H1 (cell line): ENCODE measurements around the gene PLXNA4. TPM values are rescaled to one million over a fixed set of nuclear protein-coding genes. Genes with fewer than 3 reads are reported as not detected.

ENCODE experiments used
- CTCF ChIA-PET: fragments of 300-600 bp; sonication (Branson Sonifier 250); formaldehyde crosslinking; loops from one replicate; lab custom pipeline; 2021; ENCODE audit not compliant: partially characterized antibody; lab: Charles Lee
- POLR2A ChIA-PET: fragments of 300-600 bp; sonication (Branson Sonifier 250); formaldehyde crosslinking; loops from one replicate; lab custom pipeline; 2021; ENCODE audit warnings: inconsistent platforms; ENCODE audit not compliant: partially characterized antibody; lab: Charles Lee
- DNase-seq, 2 experiments: peaks; one replicate each; pipeline versions ENCODE4 v3.0.0 to v3.0.0-alpha.2; 2010 to 2022; ENCODE audit warnings: low spot score in 2 of 2, low read depth in 1 of 2, mixed read lengths in 1 of 2
- FAIRE-seq: peaks from 2 replicates; lab custom pipeline; 2011; peaks lifted over from hg19 to GRCh38; lab: Jason Lieb, UNC
- H2AFZ ChIP-seq: 2 replicates; pipeline ENCODE4 v1.8.1; 2012; ENCODE audit warnings: low read length, inconsistent platforms
- H2AK5ac ChIP-seq: 2 replicates; pipeline ENCODE4 v1.6.1; 2013; ENCODE audit warnings: low read depth, low read length
- H2BK120ac ChIP-seq: replicated peaks from 2 replicates; pipeline ENCODE3; 2013; ENCODE audit warnings: low read depth, low read length, inconsistent platforms
- H2BK12ac ChIP-seq: 2 replicates; pipeline ENCODE4 v1.6.1; 2013; ENCODE audit warnings: low read depth, low read length
- H2BK15ac ChIP-seq: 2 replicates; pipeline ENCODE4 v1.6.1; 2013; ENCODE audit warnings: low read length
- H2BK20ac ChIP-seq: 2 replicates; pipeline ENCODE4 v1.6.1; 2013; ENCODE audit warnings: low read length
- H2BK5ac ChIP-seq: 2 replicates; pipeline ENCODE4 v1.6.1; 2013; ENCODE audit warnings: low read depth, low read length
- H3K14ac ChIP-seq: 2 replicates; pipeline ENCODE4 v1.6.1; 2013; ENCODE audit warnings: inconsistent platforms; ENCODE audit not compliant: insufficient read length
- H3K18ac ChIP-seq: 2 replicates; pipeline ENCODE4 v1.6.1; 2013; ENCODE audit warnings: low read length; ENCODE audit errors: extremely low read depth
- H3K23ac ChIP-seq: 2 replicates; pipeline ENCODE4 v1.6.1; 2013; ENCODE audit warnings: inconsistent platforms; ENCODE audit not compliant: insufficient read length
- H3K23me2 ChIP-seq: 2 replicates; pipeline ENCODE4 v1.6.1; 2013; ENCODE audit warnings: low read depth, low read length
- H3K27ac ChIP-seq: 2 replicates; pipeline ENCODE4 v1.6.1; 2011; ENCODE audit warnings: low read depth, low read length, inconsistent platforms
- H3K27me3 ChIP-seq, 4 experiments: replicated peaks in 1 of 4; 1 replicate in 1 of 4; 2 replicates in 3 of 4; pipeline versions ENCODE4 v1.6.1 to v1.8.1; 2011 to 2013; ENCODE audit warnings: low read length in 3 of 4, mild to moderate bottlenecking in 3 of 4, inconsistent platforms in 2 of 4, mixed read lengths in 2 of 4, moderate library complexity in 1 of 4; ENCODE audit not compliant: control insufficient read depth in 3 of 4, insufficient read depth in 3 of 4; ENCODE audit errors: extremely low read depth in 1 of 4
- H3K36me3 ChIP-seq, 4 experiments: 2 replicates each; pipeline versions ENCODE4 v1.6.1 to v1.8.1; 2011 to 2013; ENCODE audit warnings: mild to moderate bottlenecking in 4 of 4, low read length in 3 of 4, moderate library complexity in 2 of 4, control low read depth in 1 of 4, inconsistent platforms in 1 of 4; ENCODE audit not compliant: insufficient read depth in 4 of 4, control insufficient read depth in 2 of 4
- H3K4ac ChIP-seq: replicated peaks from 2 replicates; pipeline ENCODE3; 2013; ENCODE audit warnings: low read length, low read depth, mixed read lengths, inconsistent platforms; ENCODE audit not compliant: insufficient read length
- H3K4me1 ChIP-seq, 4 experiments: replicated peaks in 1 of 4; 1 replicate in 1 of 4; 2 replicates in 3 of 4; pipeline versions ENCODE4 v1.6.1 to v1.8.1; 2011 to 2013; ENCODE audit warnings: low read length in 3 of 4, inconsistent platforms in 2 of 4, mixed read lengths in 1 of 4; ENCODE audit not compliant: insufficient read depth in 4 of 4, control insufficient read depth in 3 of 4
- H3K4me2 ChIP-seq, 2 experiments: 2 replicates each; pipeline versions ENCODE4 v1.6.1 to v1.8.1; 2011 to 2013; ENCODE audit warnings: low read depth in 2 of 2, low read length in 2 of 2, control low read depth in 1 of 2, inconsistent platforms in 1 of 2, mild to moderate bottlenecking in 1 of 2; ENCODE audit not compliant: insufficient read depth in 1 of 2
- H3K4me3 ChIP-seq, 4 experiments: fragments of 200-600, 300-600 bp in 1 of 4; sonication (generic), shearing (Covaris generic), sonication (Bioruptor Twin) in 1 of 4; 2 replicates each; pipeline versions ENCODE4 v1.5.1 to v1.8.1; 2011 to 2016; ENCODE audit warnings: low read length in 4 of 4, low read depth in 3 of 4, control low read depth in 2 of 4, inconsistent platforms in 2 of 4, mild to moderate bottlenecking in 2 of 4, mixed read lengths in 1 of 4, moderate library complexity in 1 of 4; ENCODE audit not compliant: insufficient read depth in 2 of 4; ENCODE audit errors: extremely low read depth in 1 of 4
- H3K56ac ChIP-seq: replicated peaks from 2 replicates; pipeline ENCODE3; 2013; ENCODE audit warnings: low read depth, mild to moderate bottlenecking, mixed read lengths, low read length, inconsistent platforms; ENCODE audit not compliant: insufficient read length
- H3K79me1 ChIP-seq: 2 replicates; pipeline ENCODE4 v1.6.1; 2013; ENCODE audit warnings: low read depth, low read length, control low read depth
- H3K79me2 ChIP-seq, 2 experiments: 2 replicates each; pipeline versions ENCODE4 v1.6.1 to v1.8.1; 2012 to 2013; ENCODE audit warnings: low read length in 2 of 2, mild to moderate bottlenecking in 2 of 2, inconsistent platforms in 1 of 2; ENCODE audit not compliant: insufficient read depth in 2 of 2, control insufficient read depth in 1 of 2
- H3K9ac ChIP-seq, 4 experiments: replicated peaks in 1 of 4; 1 replicate in 1 of 4; 2 replicates in 3 of 4; pipeline versions ENCODE4 v1.6.1 to v1.8.1; 2011 to 2013; ENCODE audit warnings: low read depth in 3 of 4, low read length in 3 of 4, control low read depth in 2 of 4, mild to moderate bottlenecking in 2 of 4, moderate library complexity in 2 of 4, inconsistent platforms in 1 of 4; ENCODE audit errors: extremely low read depth in 1 of 4
- H3K9me3 ChIP-seq, 2 experiments: 2 replicates each; pipeline versions ENCODE4 v1.6.1 to v1.8.1; 2012 to 2013; ENCODE audit warnings: mild to moderate bottlenecking in 2 of 2, moderate library complexity in 2 of 2, control low read depth in 1 of 2, inconsistent platforms in 1 of 2, low read depth in 1 of 2, low read length in 1 of 2, mixed read lengths in 1 of 2; ENCODE audit not compliant: insufficient read depth in 2 of 2
- H4K20me1 ChIP-seq, 2 experiments: replicated peaks in 1 of 2; 2 replicates each; pipeline versions ENCODE3 to v1.8.1; 2011 to 2013; ENCODE audit warnings: inconsistent platforms in 2 of 2, low read length in 2 of 2, mild to moderate bottlenecking in 1 of 2; ENCODE audit not compliant: insufficient read depth in 2 of 2, control insufficient read depth in 1 of 2
- H4K5ac ChIP-seq: 2 replicates; pipeline ENCODE4 v1.6.1; 2013; ENCODE audit warnings: low read length, low read depth, mixed read lengths, inconsistent platforms; ENCODE audit not compliant: insufficient read length
- H4K8ac ChIP-seq: 2 replicates; pipeline ENCODE4 v1.8.0; 2013; ENCODE audit warnings: mild to moderate bottlenecking, moderate library complexity, low read length, inconsistent platforms; ENCODE audit not compliant: insufficient read depth; ENCODE audit errors: extremely low read depth
- H4K91ac ChIP-seq: replicated peaks from 2 replicates; pipeline ENCODE3; 2013; ENCODE audit warnings: low read length, mixed read lengths, inconsistent platforms; ENCODE audit not compliant: insufficient read length
- EP300 ChIP-seq, 2 experiments: IDR thresholded peaks; 1 replicate in 1 of 2; 2 replicates in 1 of 2; pipeline ENCODE4 v1.6.1; 2011 to 2012; ENCODE audit warnings: low read depth in 2 of 2, low read length in 2 of 2, mild to moderate bottlenecking in 2 of 2, borderline replicate concordance in 1 of 2, inconsistent platforms in 1 of 2, moderate library complexity in 1 of 2
- POLR2AphosphoS5 ChIP-seq: IDR thresholded peaks from 2 replicates; pipeline ENCODE4 v1.6.1; 2011; ENCODE audit warnings: low read depth, low read length
- SAP30 ChIP-seq: fragments of 300-600 bp; sonication (generic); IDR thresholded peaks from 2 replicates; pipeline ENCODE4 v1.7.1; 2012; ENCODE audit warnings: low read length, moderate library complexity, mild to moderate bottlenecking, inconsistent platforms; ENCODE audit not compliant: insufficient read depth, insufficient replicate concordance
- SIX5 ChIP-seq: IDR thresholded peaks from 2 replicates; pipeline ENCODE4 v1.6.1; 2011; ENCODE audit warnings: mild to moderate bottlenecking, low read depth, low read length
- TAF7 ChIP-seq: optimal IDR thresholded peaks from 2 replicates; pipeline ENCODE3; 2011; ENCODE audit warnings: low read depth, mild to moderate bottlenecking, inconsistent platforms, low read length, moderate library complexity, borderline replicate concordance
- TEAD4 ChIP-seq: IDR thresholded peaks from 2 replicates; pipeline ENCODE4 v1.6.1; 2012; ENCODE audit warnings: low read depth, low read length, inconsistent platforms, mixed read lengths
- WGBS, 2 experiments: shearing (Covaris generic) in 1 of 2; methylation state at CpG; one replicate each; pipeline versions ENCODE4 v1.1.6 to v1.1.7; 2013 to 2015; ENCODE audit warnings: low lambda C conversion rate in 2 of 2, mixed read lengths in 2 of 2, inconsistent platforms in 1 of 2, low coverage in 1 of 2, missing lambda C conversion rate in 1 of 2; ENCODE audit not compliant: insufficient replicate concordance in 2 of 2, insufficient coverage in 1 of 2, insufficient read length in 1 of 2; ENCODE audit errors: extremely low coverage in 1 of 2, missing lambda C conversion rate in 1 of 2; 5-methylcytosine and 5-hydroxymethylcytosine counted together
- polyA plus RNA-seq, 7 experiments: library from polyadenylated mRNA; depleted of rRNA in 3 of 7; stranded (reverse) in 5 of 7; unstranded in 2 of 7; fragments of >200 nt in 5 of 7; fragments of 200-250 nt in 2 of 7; gene quantifications; 1 replicate in 5 of 7; 2 replicates in 1 of 7; 4 replicates in 1 of 7; pipeline versions ENCODE4 v1.2.1 to v1.2.3, GENCODE V29; 2011 to 2013; ENCODE audit warnings: missing spikeins in 2 of 7, mixed read lengths in 2 of 7
- total RNA-seq: library from RNA; stranded (reverse); fragmentation: NEBNext Ultra II Directional; extraction: Animal tissue kit (Norgen Biotek cat#: 25700); gene quantifications from 2 replicates; pipeline ENCODE4 v1.2.1, GENCODE V29; 2021

The PLXNA4 gene
- total and polyA plus RNA-seq, 2 of the 8 experiments (the other 6 are each of a cell fraction or from before 2014, with no cell fraction given): 0.76 to 0.79 TPM

DNA sequence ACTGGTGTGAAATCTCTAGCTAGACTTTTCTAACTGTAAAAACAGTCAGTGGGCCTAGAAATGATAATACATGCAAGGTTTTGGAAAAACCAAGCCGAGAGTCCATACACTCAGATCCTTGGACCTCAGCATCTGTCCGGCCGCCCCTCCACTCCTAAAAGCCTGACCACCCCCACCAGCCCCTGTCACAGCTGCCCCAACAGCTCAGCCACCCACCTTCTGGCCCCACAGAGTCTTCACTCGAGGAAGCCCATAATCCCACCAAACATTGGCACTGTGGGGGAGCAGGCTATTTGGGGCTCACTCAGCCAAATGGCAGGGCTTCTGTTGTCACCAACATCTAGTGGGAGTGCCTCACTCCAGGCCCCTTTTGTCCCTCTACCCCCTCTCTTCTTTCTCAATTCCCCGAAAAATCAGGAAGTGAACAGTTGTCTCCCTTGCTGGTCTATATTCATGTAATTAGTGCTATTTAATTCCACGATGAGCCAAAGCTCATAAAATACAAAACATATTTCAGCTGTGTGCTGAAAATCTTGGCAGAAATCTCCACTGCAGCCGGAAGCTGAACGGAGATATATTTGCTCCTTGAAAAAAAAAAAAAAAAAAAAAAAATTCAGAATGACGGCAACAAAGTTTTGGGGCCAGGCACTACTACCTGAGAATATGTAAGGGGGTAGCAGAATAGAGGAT lies 55.5 kb downstream of the PLXNA4 start:
- peaks cover 0 to 4% (median 0%) of the 10 kb centered on the region in 4 experiments; a peak in 2 of 7 replicates for H3K4me1 ChIP-seq
- no peak overlapping the region for H3K9ac ChIP-seq
- 0 out of 2 replicates have a peak, but pooled peaks cover 3% of the 10 kb centered on the region for H3K23me2 ChIP-seq
- no peak overlapping the region for H2BK120ac ChIP-seq
- TF ChIP-seq POLR2AphosphoS5: no peak
- no peak for TF ChIP-seq SAP30
- TF ChIP-seq EP300 (IDR thresholded peaks at IDR 0.05; ENCODE audit: borderline replicate concordance in 1 of 2, low read depth in 2 of 2, low read length in 2 of 2): no peak
- no peak for TF ChIP-seq TAF7
- no peak for TF ChIP-seq SIX5
- TF ChIP-seq TEAD4: no peak
- no peak overlapping the region for H3K56ac ChIP-seq
- H2BK5ac ChIP-seq: no peak overlapping the region
- FAIRE-seq (no peak), DNase-seq (no peak)
- no peaks in the 10 kb centered on the region for H3K36me3 ChIP-seq
- POLR2A ChIA-PET: interaction anchor here (0.7 kb wide), 1 partner anchor 445 kb away, joined by 3 read pairs; no protein-coding TSS in a partner anchor
- no peaks in the 10 kb centered on the region for H3K9me3 ChIP-seq
- WGBS, 2 experiments: 87% methylated on average over 8 of the region's 9 CpGs; no CpG with 5 or more reads in 1 of the 2 experiments
- no peak overlapping the region for H3K4me3 ChIP-seq
- no peak overlapping the region for H4K8ac ChIP-seq
- H2BK12ac ChIP-seq: no peak overlapping the region
- no peak overlapping the region for H2AK5ac ChIP-seq
- H3K79me1 ChIP-seq: no peaks in the 10 kb centered on the region
- H4K91ac ChIP-seq: no peak overlapping the region
- no peak overlapping the region for H3K23ac ChIP-seq
- no peak overlapping the region for H3K4ac ChIP-seq
- H4K5ac ChIP-seq: no peak overlapping the region
- no peak overlapping the region for H3K18ac ChIP-seq
- no peak overlapping the region for H2BK20ac ChIP-seq
- no peak overlapping the region for H2AFZ ChIP-seq
- H4K20me1 ChIP-seq: no peaks in the 10 kb centered on the region
- no peak overlapping the region for H3K4me2 ChIP-seq
- no peak overlapping the region for H3K14ac ChIP-seq
- no peak overlapping the region for H2BK15ac ChIP-seq
- CTCF ChIA-PET: interaction anchor here (1.0 to 1.7 kb wide), 8 partner anchors 9 to 57 kb away, joined by 3 to 5 read pairs (median 3); no protein-coding TSS in a partner anchor
- H3K79me2 ChIP-seq: no peaks in the 10 kb centered on the region
- no peaks in the 10 kb centered on the region for H3K27me3 ChIP-seq
- H3K27ac ChIP-seq: no peak overlapping the region
